Psoas muscle (tissue), 8 donors: ENCODE results near the gene DEGS1. TPM values are rescaled to one million over a fixed set of nuclear protein-coding genes. Genes with fewer than 3 reads are reported as not detected.

ENCODE experiments used
- ATAC-seq, 4 donors: fragments of 200-7000 bp; cut with Tn5 transposase; one replicate each; pipeline ENCODE4 v1.9.1; 2020; ENCODE audit warnings: moderate library complexity in 3 of 4, mild to moderate bottlenecking in 2 of 4
- DNase-seq, 2 donors: peaks; one replicate each; pipeline ENCODE4 v3.0.0-alpha.2; 2020
- H3K27ac ChIP-seq: fragments of 200-600 bp; one replicate; pipeline ENCODE4 v1.8.0; 2022
- H3K27me3 ChIP-seq, 3 donors: fragments of 200-600 bp in 1 of 3; one replicate each; pipeline versions ENCODE4 v1.6.1 to v1.8.0; 2013 to 2022; ENCODE audit warnings: low read length in 2 of 3, mild to moderate bottlenecking in 2 of 3, moderate library complexity in 1 of 3; ENCODE audit not compliant: insufficient read depth in 3 of 3
- H3K36me3 ChIP-seq, 2 donors: fragments of 200-600 bp in 1 of 2; one replicate each; pipeline versions ENCODE4 v1.6.1 to v1.8.0; 2013 to 2022; ENCODE audit warnings: low read depth in 1 of 2, mild to moderate bottlenecking in 1 of 2, moderate library complexity in 1 of 2; ENCODE audit not compliant: insufficient read depth in 1 of 2
- H3K4me1 ChIP-seq: fragments of 200-600 bp; one replicate; pipeline ENCODE4 v1.8.0; 2022
- H3K4me3 ChIP-seq: fragments of 200-600 bp; one replicate; pipeline ENCODE4 v1.8.0; 2022; ENCODE audit warnings: mild to moderate bottlenecking
- H3K9me3 ChIP-seq: fragments of 200-600 bp; one replicate; pipeline ENCODE4 v1.8.0; 2022
- WGBS, 3 donors: extraction: QIAGEN DNeasy Blood & Tissue Kit; methylation state at CpG; one replicate each; pipeline versions ENCODE4 v1.1.6 to v1.1.7; 2013; 5-methylcytosine and 5-hydroxymethylcytosine counted together
- intact Hi-C, 2 donors: fragments of 100-400 bp; cut with DNase I; formaldehyde crosslinking; loops; one replicate each; pipeline versions ENCODE4 v1.11.0 to v1.14.2; 2022
- polyA plus RNA-seq, 3 donors: library from polyadenylated mRNA; stranded (reverse); fragments of 200-250 nt; gene quantifications; one replicate each; pipeline ENCODE4 v1.2.3, GENCODE V29; 2013
- total RNA-seq, 4 donors: library from RNA; stranded (reverse); fragmentation: NEBNext Ultra II Directional in 2 of 4; extraction: Animal tissue kit (Norgen Biotek cat#: 25700) in 2 of 4; gene quantifications; one replicate each; pipeline versions ENCODE4 v1.2.1 to v1.2.4, GENCODE V29; 2021 to 2023
- TF ChIP-seq, protein P1 (sequence below): fragments of 200-600 bp; IDR thresholded peaks from one replicate; pipeline ENCODE4 v1.8.0; 2022; ENCODE audit warnings: antibody characterized with exemption
- donor health status: healthy with polysubstance abuse.
- donor health status: DM: no; HTN: no; CAD: no; lungs with moderate emphysema.
- donor health status: Bipolar disorder and iron deficiency.
- donor health status: healthy.
- donor health status: DM: yes; HTN: yes; CAD: no.
- donor health status: DM: no; HTN: no; CAD: no.
- donor health status: DM: no; HTN: no; CAD: no.
- donor health status: DM: yes; HTN: yes; CAD: no.

DEGS1 gene
- total and polyA plus RNA-seq, 7 donors: 16.1 to 26.7 (median 19.3) TPM

DNA sequence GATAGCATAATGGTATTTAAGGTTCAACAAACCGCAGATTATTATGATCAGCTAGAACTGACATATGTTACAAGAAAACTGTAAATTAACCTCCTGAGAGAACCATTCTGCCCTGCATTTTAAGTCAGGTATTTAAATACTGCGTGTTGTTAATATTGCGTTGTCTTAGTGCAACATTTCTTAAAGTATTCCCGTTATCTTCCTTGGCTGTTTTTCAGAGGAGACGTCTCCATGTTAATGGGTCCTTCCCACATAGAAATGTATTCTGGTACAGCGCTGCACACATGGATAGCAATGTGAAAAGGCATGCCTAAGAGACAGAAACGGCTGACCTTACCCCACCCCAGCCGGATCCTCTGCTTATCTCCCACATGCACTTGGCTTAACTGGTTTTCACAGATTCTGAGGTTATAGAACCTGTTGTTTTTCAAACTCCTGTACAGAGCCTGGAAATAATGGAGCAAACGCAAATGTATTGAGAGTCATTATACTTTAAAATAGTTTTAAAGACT, 22.8 kb upstream of the DEGS1 start:
- TF ChIP-seq, protein P1, sequence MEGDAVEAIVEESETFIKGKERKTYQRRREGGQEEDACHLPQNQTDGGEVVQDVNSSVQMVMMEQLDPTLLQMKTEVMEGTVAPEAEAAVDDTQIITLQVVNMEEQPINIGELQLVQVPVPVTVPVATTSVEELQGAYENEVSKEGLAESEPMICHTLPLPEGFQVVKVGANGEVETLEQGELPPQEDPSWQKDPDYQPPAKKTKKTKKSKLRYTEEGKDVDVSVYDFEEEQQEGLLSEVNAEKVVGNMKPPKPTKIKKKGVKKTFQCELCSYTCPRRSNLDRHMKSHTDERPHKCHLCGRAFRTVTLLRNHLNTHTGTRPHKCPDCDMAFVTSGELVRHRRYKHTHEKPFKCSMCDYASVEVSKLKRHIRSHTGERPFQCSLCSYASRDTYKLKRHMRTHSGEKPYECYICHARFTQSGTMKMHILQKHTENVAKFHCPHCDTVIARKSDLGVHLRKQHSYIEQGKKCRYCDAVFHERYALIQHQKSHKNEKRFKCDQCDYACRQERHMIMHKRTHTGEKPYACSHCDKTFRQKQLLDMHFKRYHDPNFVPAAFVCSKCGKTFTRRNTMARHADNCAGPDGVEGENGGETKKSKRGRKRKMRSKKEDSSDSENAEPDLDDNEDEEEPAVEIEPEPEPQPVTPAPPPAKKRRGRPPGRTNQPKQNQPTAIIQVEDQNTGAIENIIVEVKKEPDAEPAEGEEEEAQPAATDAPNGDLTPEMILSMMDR: no peak
- no peak overlapping the region for H3K27ac ChIP-seq
- no peaks in the 10 kb centered on the region for H3K27me3 ChIP-seq
- no peak overlapping the region for H3K4me3 ChIP-seq
- no peaks in the 10 kb centered on the region for H3K4me1 ChIP-seq
- WGBS, 3 donors: 89 to 94% (median 91%) methylated on average over 9 of the region's 9 CpGs
- ATAC-seq (no peak), DNase-seq (no peak)
- intact Hi-C loops: no loop called here
- H3K36me3 ChIP-seq: peaks cover 12 to 70% of the 10 kb centered on the region in 2 donors
- H3K9me3 ChIP-seq: no peaks in the 10 kb centered on the region

DNA sequence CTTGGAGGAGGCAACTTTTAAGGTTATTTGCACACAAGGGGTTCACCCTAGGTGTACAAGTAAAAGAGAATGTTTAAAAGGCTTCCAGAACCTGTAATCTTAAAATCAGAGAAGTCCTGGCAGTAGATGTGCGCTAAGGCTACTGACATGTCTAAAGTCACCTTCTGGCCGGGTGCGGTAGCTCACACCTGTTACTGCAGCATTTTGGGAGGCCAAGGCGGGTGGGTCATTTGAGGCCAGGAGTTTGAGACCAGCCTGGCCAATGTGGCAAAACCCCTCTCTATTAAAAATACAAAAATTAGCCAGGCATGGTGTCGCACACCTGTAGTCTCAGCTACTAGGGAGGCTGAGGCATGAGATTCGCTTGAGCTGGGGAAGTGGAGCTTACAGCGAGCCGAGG, 20.3 kb upstream of the DEGS1 start:
- WGBS, 3 donors: 78 to 91% (median 85%) methylated on average over 8 of the region's 8 CpGs
- Histone ChIP-seq H3K36me3 (peaks cover 0 to 45% of the 10 kb centered on the region in 2 donors), H3K9me3 (no peaks in the 10 kb centered on the region), H3K4me1 (no peaks in the 10 kb centered on the region), H3K27ac (no peak overlapping the region), H3K4me3 (no peak overlapping the region), H3K27me3 (no peaks in the 10 kb centered on the region)
- TF ChIP-seq, protein P1: no peak
- no peak for ATAC-seq
- DNase-seq: no peak
- intact Hi-C loops: no loop called here

DNA sequence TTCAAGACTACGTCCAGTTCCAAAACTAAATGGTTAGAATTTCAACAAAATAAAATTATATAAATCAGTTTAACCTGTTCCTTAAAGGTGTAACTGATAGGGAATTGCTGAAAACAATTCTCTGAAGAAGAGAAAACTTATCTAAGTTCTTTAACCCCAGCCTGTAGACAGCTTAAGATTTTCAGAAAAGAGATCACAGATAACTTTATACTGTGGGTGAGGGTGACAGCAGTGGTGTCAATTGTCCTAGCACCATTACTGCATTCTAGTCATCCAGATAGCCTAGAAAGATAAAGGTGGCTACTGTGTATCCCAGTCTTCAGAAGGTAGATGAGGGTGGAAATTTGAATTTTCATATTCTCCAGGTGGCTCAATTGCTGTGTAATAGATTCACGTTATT, 19.7 kb upstream of the DEGS1 start:
- Histone ChIP-seq H3K36me3 (peaks cover 0 to 39% of the 10 kb centered on the region in 2 donors), H3K4me3 (no peak overlapping the region), H3K27me3 (no peaks in the 10 kb centered on the region), H3K9me3 (no peaks in the 10 kb centered on the region), H3K4me1 (no peaks in the 10 kb centered on the region), H3K27ac (no peak overlapping the region)
- TF ChIP-seq, protein P1: no peak
- no peak for DNase-seq
- no peak for ATAC-seq
- intact Hi-C loops: no loop called here
- 64 to 85% (median 67%) methylated on average over 2 of the region's 2 CpGs for WGBS, 3 donors

DNA sequence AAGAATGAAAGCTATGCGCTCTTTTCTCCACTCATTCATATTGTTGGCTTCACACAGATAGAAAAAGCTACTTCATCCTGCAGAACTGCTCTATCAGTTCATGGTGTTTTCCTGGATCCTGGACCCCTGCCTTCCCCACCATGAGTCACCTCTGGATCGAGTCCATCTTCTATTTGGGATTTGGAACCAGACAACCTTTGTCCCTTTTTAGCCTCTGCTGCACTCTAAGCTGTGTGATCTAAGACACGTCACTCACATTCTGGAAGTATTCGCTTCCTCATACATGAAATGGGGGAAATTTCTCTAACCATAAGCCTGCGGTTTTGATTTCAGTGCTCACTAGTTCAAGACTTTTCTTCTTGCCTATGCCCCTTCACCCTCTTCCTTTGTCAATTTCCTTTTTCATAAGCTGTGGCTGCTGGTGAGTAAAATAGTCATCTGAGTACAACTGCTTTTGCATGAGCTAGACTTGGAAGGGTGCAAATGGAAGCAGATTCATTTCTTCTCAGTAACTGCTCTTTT, 14.1 kb upstream of the DEGS1 start:
- H3K27ac ChIP-seq: peak overlapping the region; percentile 23
- ATAC-seq (peak; percentile 61 to 86 (median 75)), DNase-seq (no peak)
- no peaks in the 10 kb centered on the region for H3K9me3 ChIP-seq
- H3K36me3 ChIP-seq: no peaks in the 10 kb centered on the region
- peaks cover 4% of the 10 kb centered on the region for H3K4me1 ChIP-seq
- WGBS, 3 donors: 9 to 23% (median 13%) methylated on average over 5 of the region's 5 CpGs
- H3K4me3 ChIP-seq: no peak overlapping the region
- intact Hi-C loops: no loop called here
- TF ChIP-seq, protein P1: no peak
- no peaks in the 10 kb centered on the region for H3K27me3 ChIP-seq

DNA sequence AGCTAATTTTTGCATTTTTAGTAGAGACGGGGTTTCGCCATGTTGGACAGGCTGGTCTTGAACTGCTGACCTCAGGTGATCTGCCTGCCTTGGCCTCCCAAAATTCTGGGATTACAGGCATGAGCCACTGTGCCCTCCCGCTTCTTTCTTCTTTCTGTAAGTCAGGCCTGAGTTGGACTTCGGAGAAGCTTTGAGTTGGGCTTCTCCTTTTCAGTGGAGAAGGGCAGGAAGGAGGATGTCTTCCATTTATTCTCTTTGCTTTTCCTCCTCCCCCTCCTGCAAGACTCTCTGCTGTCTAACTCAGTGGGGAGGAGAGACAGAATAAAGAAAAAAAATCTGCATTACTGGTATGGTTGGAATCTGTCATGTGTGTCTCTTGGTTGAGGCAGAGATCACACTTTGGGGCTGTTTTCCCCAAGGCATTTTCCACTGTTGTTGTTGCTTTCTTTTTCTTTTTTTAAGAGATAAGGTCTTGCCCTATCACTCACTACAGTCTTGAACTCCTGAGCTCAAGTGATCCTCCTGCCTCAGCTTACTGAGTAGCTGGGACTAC, 13.2 kb upstream of the DEGS1 start:
- H3K4me1 ChIP-seq: peaks cover 4% of the 10 kb centered on the region
- WGBS, 3 donors: 89 to 94% (median 91%) methylated on average over 4 of the region's 4 CpGs
- TF ChIP-seq, protein P1: no peak
- intact Hi-C loops: no loop called here
- no peaks in the 10 kb centered on the region for H3K27me3 ChIP-seq
- no peaks in the 10 kb centered on the region for H3K36me3 ChIP-seq
- H3K4me3 ChIP-seq: no peak overlapping the region
- DNase-seq (no peak), ATAC-seq (no peak)
- H3K27ac ChIP-seq: peak overlapping the region; percentile 23
- H3K9me3 ChIP-seq: no peaks in the 10 kb centered on the region
